DOHH2 (cell line): ENCODE results near the gene INO80D.

Source experiments
- H3F3A ChIP-seq: fragments of 200-600 bp; sonication (generic), shearing (Covaris generic); 2 replicates; pipeline ENCODE4 v1.6.0; 2016; ENCODE audit warnings: antibody characterized with exemption, mild to moderate bottlenecking; ENCODE audit not compliant: control insufficient read depth, insufficient read depth
- H3K27ac ChIP-seq: fragments of 200-600 bp; sonication (generic); 2 replicates; pipeline ENCODE4 v1.5.1; 2014; ENCODE audit warnings: low read depth, mild to moderate bottlenecking, low read length, moderate library complexity
- H3K27me3 ChIP-seq: fragments of 200-600 bp; sonication (generic); 2 replicates; pipeline ENCODE4 v1.6.1; 2014; ENCODE audit warnings: mild to moderate bottlenecking, low read length, mixed read lengths; ENCODE audit not compliant: control insufficient read depth
- H3K36me3 ChIP-seq: fragments of 200-600 bp; sonication (generic); 2 replicates; pipeline ENCODE4 v1.6.1; 2014; ENCODE audit warnings: mild to moderate bottlenecking, low read length, moderate library complexity, mixed read lengths; ENCODE audit not compliant: control insufficient read depth
- H3K4me1 ChIP-seq: fragments of 200-600 bp; sonication (generic); 2 replicates; pipeline ENCODE4 v1.6.1; 2014; ENCODE audit warnings: mild to moderate bottlenecking, low read length, mixed read lengths; ENCODE audit not compliant: control insufficient read depth
- H3K4me2 ChIP-seq: fragments of 200-600 bp; sonication (generic); 2 replicates; pipeline ENCODE4 v1.6.0; 2014; ENCODE audit warnings: mild to moderate bottlenecking, low read length, moderate library complexity
- H3K4me3 ChIP-seq: fragments of 200-600 bp; sonication (generic); 2 replicates; pipeline ENCODE4 v1.5.1; 2014; ENCODE audit warnings: mild to moderate bottlenecking, low read length, mixed read lengths
- H3K79me2 ChIP-seq: fragments of 200-600 bp; sonication (generic); 2 replicates; pipeline ENCODE4 v1.6.1; 2014; ENCODE audit warnings: mild to moderate bottlenecking, low read length, mixed read lengths; ENCODE audit not compliant: control insufficient read depth
- H3K9me2 ChIP-seq: fragments of 200-600 bp; sonication (generic); replicated peaks from 2 replicates; pipeline ENCODE4 v1.6.1; 2014; ENCODE audit warnings: mild to moderate bottlenecking, low read length, mixed read lengths; ENCODE audit not compliant: control insufficient read depth
- H3K9me3 ChIP-seq: fragments of 200-600 bp; sonication (generic); 2 replicates; pipeline ENCODE4 v1.6.1; 2014; ENCODE audit warnings: antibody characterized with exemption, low read length, mixed read lengths; ENCODE audit not compliant: control insufficient read depth, insufficient read depth
- H4K20me1 ChIP-seq: fragments of 200-600 bp; sonication (generic); 2 replicates; pipeline ENCODE4 v1.6.0; 2014; ENCODE audit warnings: low read depth, mild to moderate bottlenecking, antibody characterized with exemption, low read length, moderate library complexity; ENCODE audit not compliant: control insufficient read depth, insufficient read depth
- CTCF ChIP-seq: fragments of 200-600 bp; sonication (generic); IDR thresholded peaks from one replicate; pipeline ENCODE4 v1.5.1; 2014; ENCODE audit warnings: antibody characterized with exemption, mild to moderate bottlenecking, low read depth, low read length; ENCODE audit not compliant: poor library complexity, severe bottlenecking
- EZH2phosphoT487 ChIP-seq: fragments of 200-600 bp; sonication (generic); IDR thresholded peaks from 2 replicates; pipeline ENCODE4 v1.6.1; 2017; ENCODE audit warnings: borderline replicate concordance, mild to moderate bottlenecking, antibody characterized with exemption, low read length, moderate library complexity, mixed read lengths

INO80D gene

GRCh38 chr2:206056286-206056685 lies 29.7 kb downstream of the INO80D start:
- peaks cover 29% of the 10 kb centered on the region for H3K79me2 ChIP-seq
- H3K36me3 ChIP-seq: peaks cover 26% of the 10 kb centered on the region
- no peak overlapping the region for H3K4me2 ChIP-seq

GRCh38 chr2:206054952-206055351 lies 31.0 kb downstream of the INO80D start:
- peaks cover 29% of the 10 kb centered on the region for H3K79me2 ChIP-seq
- peak overlapping the region; percentile 14; the same call in 1 of the 2 replicates for H3K4me3 ChIP-seq
- H3K36me3 ChIP-seq: peaks cover 26% of the 10 kb centered on the region
- no peaks in the 10 kb centered on the region for H3K9me3 ChIP-seq
- TF ChIP-seq EZH2phosphoT487: no peak
- no peak for TF ChIP-seq CTCF
- peaks cover 19% of the 10 kb centered on the region for H3K4me1 ChIP-seq
- H3K9me2 ChIP-seq: no peaks in the 10 kb centered on the region
- no peaks in the 10 kb centered on the region for H3K27me3 ChIP-seq
- peak overlapping the region; percentile 38 for H3K4me2 ChIP-seq
- H4K20me1 ChIP-seq: no peaks in the 10 kb centered on the region; the same call in 1 of the 2 replicates
- 0 out of 2 replicates have a peak, but pooled peaks cover 2% of the 10 kb centered on the region for H3F3A ChIP-seq
- no peak overlapping the region for H3K27ac ChIP-seq

More at GRCh38 chr2:206056286-206056685, 29.7 kb downstream of the INO80D start:
- peaks cover 19% of the 10 kb centered on the region for H3K4me1 ChIP-seq
- no peaks in the 10 kb centered on the region for H3K9me3 ChIP-seq
- no peak for TF ChIP-seq EZH2phosphoT487
- TF ChIP-seq CTCF: no peak
- H4K20me1 ChIP-seq: no peaks in the 10 kb centered on the region; the same call in 1 of the 2 replicates
- H3K27me3 ChIP-seq: no peaks in the 10 kb centered on the region
- no peaks in the 10 kb centered on the region for H3K9me2 ChIP-seq
- 0 out of 2 replicates have a peak, but pooled peaks cover 2% of the 10 kb centered on the region for H3F3A ChIP-seq
- no peak overlapping the region for H3K27ac ChIP-seq
- H3K4me3 ChIP-seq: no peak overlapping the region

GRCh38 chr2:206051912-206052311 lies 34.1 kb downstream of the INO80D start:
- Histone ChIP-seq H3K27me3 (no peaks in the 10 kb centered on the region), H3K4me3 (no peak overlapping the region), H3F3A (0 out of 2 replicates have a peak, but pooled peaks cover 2% of the 10 kb centered on the region), H4K20me1 (no peaks in the 10 kb centered on the region; the same call in 1 of the 2 replicates), H3K36me3 (peaks cover 28% of the 10 kb centered on the region), H3K79me2 (peaks cover 35% of the 10 kb centered on the region), H3K9me3 (no peaks in the 10 kb centered on the region), H3K4me2 (no peak overlapping the region), H3K9me2 (no peaks in the 10 kb centered on the region), H3K27ac (no peak overlapping the region), H3K4me1 (peaks cover 19% of the 10 kb centered on the region)
- TF ChIP-seq CTCF (no peak), EZH2phosphoT487 (no peak)
